HG03175 (cell line): ENCODE results near the gene EXOC6B.

Experiments used
- ATAC-seq: cut with Tn5 transposase; IDR thresholded peaks from one replicate; pipeline ENCODE4 v1.9.1; 2021; ENCODE audit warnings: mild to moderate bottlenecking, moderate library complexity; ENCODE audit not compliant: unreplicated experiment

EXOC6B gene

GRCh38 chr2:72141032-72141645 is 684.7 kb downstream of the EXOC6B start:
- ATAC-seq: no peak

GRCh38 chr2:72140621-72140960 is 685.2 kb downstream of the EXOC6B start:
- ATAC-seq: no peak

DNA sequence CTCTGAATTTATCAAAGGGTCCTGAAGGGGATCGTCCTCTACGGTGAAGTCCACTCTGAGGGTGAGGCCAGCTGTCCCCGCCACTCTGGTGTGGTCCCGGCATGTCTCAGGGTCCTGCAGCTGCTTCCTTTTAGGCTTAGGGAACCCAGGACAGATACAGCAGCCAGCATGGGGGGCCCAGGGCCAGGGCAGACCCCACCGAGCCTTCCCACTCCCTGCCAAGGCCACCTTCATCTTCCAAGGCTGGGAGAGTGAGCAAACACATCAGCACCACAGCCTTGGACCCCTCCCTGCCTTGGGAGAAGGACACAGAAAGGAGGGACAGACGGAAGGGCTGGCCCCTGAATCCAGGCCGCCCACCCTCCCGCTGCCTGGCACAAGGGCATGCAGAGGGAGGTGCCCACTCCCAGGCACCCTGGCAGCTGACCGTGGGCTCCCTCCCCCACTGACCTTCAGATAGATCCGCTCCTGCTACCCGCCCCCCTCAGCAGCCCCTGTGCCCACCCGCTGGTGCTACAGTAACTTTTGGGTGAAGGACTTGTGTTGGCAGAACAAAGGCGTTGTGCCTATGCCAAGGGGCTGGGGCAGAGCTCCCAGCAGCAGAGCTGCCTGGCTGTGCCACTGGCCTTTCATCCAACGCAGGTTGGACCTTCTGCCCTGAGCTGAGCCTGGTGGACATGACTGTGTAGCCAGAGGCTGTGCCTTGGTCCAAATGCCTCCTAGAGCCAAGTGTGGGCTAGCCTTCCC is 685.8 kb downstream of the EXOC6B start:
- ATAC-seq: no peak

DNA sequence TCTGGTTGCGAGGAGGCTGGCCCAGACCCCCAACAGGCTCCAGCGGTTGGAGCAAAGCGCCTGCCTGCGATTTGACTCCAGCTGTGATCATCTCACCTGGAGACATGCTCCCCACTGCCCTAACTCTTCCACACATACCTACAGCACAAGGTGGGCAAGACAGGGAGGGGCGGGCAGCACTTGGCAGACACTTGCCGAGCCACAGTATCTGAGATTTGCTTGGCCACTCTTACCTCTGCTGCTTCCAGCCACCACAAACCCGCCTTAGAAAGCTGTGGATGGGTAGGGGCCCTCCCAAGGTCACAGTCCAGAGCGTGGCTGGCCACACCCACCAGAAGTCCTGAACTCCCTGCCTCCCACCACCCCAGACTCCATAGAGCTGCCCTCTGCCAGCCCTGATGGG is 686.4 kb downstream of the EXOC6B start:
- no peak for ATAC-seq

GRCh38 chr2:72138921-72139381 is 686.9 kb downstream of the EXOC6B start:
- no peak for ATAC-seq

- ATAC-seq: no peak
These were observed 687.6 kb downstream of the EXOC6B start for GRCh38 chr2:72138011-72138881.

- ATAC-seq: peak; percentile 78
These were observed 688.3 kb downstream of the EXOC6B start for GRCh38 chr2:72137498-72138010.

DNA sequence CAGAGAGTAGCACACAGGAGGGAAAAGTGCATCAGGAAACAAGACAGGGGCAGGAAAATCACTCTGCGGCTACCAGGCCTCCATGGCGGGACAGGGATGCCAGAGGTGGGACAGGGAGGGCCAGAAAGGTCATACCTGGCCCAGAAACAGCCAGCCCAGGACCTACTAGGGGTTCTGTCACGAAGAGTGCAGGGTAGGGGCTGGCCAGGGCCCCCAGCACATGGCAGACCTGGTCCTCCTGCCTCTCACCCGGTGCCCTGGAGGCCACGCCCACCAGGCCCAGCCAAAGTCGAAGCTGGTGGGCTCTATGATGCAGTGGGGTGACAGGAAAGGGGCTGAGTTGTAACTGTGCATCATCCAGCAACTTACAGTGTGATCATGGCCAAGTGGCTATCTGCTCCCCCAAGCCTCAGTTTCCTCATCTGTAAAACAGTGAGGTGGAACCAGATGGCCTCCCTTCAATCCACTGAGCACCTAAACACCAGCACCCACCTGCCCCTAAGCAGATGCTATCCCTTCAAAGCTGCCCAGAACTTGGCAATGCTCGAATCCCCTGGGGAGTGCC is 688.8 kb downstream of the EXOC6B start:
- ATAC-seq: peak; percentile 13

- ATAC-seq: no peak
These were observed 689.5 kb downstream of the EXOC6B start for GRCh38 chr2:72136331-72136730.

DNA sequence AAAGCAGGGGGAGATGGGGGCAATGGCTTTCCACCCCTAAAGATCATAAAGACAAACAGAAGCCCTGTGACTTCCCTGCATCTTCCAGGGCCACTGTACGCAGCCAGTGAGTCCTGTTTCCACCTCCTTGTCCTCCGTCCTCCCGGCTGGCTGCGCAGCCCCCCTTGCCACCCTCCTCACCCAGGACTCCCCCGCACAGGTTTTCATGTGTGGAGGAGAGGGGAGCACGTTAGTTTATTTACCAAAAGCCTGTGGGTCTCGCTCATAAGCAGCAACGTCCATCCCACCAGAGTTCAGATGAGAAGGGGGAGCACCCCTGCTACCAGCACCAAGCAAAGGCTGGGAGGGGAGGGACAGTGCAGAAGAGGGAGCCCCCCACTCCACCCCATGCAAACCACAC is 689.9 kb downstream of the EXOC6B start:
- ATAC-seq: no peak

GRCh38 chr2:72134997-72135800 is 690.6 kb downstream of the EXOC6B start:
- ATAC-seq: no peak

DNA sequence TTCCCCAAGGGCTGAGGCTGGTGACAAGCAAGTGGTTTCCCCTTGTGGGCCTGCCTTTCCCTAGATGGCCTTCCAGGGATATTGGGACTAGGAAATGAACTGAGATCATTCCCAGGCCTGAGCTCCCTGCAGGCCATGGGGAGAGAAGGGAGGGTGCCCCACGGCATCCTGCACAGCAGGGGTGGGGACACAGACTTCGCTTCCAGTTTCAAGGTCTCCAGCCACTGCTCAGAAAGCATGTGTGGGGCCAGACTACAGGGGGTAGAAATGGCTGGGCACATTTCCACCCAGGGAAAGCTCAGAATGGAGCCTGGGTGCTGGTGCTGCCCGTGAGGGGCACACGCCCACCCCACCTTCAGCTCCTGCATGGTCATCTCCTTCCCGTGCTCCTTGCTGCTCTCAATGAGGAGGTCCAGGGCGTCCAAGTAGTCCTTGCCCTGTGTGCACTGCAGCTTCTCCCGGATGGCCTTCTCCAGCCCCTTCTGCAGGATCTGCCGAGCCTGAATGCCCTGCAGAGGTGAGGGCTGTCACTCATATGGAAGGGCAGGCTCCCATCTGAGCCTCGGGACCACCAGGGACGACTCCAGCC is 691.3 kb downstream of the EXOC6B start:
- no peak for ATAC-seq

DNA sequence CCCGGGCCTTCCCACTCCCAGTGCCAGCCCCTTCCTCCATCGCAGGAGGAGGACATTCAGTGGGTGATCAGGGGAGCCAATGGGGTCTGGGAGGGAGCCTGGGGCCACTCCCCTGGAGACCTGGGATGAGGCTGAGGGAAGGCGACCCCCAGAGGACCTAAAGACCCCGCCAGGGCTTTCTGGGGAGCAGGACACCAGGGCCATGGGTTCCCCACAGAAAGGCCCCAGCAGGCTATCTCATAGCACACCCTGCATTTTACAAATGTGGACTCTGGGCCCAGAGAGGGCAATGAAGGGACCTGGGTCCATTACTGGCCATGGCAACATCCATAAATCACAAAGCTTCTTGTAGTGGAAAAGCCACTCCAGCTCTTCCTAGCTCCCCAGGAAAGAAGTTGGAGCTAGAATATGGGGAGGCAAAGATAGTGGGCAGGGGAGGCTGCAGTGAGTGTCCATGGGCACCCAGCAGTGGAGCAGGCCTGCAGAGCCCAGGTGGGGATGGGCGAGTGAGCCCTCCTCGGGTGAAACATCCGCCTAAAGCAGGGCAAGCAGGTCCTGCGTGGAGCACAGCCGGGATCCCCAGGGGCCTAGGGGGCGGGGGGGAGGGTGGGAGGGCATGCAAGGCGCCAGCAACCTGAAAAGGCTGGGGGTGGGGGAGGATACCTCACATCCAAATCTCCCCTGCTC is 692.0 kb downstream of the EXOC6B start:
- no peak for ATAC-seq

DNA sequence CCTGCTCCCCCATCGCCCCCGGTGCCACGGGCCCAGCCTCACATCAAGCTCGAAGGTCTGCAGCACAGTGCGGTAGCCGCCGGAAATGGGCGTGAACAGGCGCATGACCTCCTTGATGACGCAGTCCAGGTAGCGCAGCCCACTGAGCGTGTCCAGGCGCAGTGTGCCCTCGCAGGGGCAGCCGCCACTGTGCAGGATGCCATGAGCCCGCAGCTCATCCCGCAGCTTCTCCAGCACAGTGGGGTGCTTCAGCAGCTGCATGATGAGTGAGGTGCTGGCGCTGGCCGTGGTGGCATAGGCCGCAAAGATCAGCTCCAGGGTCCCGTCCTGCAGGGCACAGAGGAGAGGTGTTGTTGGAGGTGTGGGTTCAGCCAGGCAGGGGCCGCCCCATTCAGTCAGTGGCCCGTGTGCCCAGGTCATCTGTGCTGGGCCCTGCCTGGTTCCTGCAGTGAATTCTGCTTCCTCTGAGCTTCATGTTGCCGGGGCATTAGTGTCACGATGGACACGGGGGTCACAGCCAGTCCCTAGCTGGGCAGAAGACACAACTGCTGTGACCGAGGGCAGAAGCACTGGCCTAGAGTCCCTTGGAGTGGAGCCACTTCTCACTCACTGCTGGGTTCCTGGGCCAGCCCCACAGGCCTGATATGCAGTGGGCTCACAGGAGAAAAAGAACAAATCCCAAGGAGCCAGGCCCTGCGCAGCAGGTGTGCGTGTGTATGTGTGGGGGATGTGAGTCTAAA is 692.7 kb downstream of the EXOC6B start:
- no peak for ATAC-seq

- ATAC-seq: no peak
These were observed 693.7 kb downstream of the EXOC6B start for GRCh38 chr2:72131916-72132841.

- ATAC-seq: no peak
These were observed 694.4 kb downstream of the EXOC6B start for GRCh38 chr2:72131371-72131891.

GRCh38 chr2:72130659-72131360 is 695.0 kb downstream of the EXOC6B start:
- no peak for ATAC-seq
